NOMO-1 (cell line): ENCODE data around the gene PRR12.
"Not testable (repeated sequence)": the region's sequence is repeated elsewhere in the genome, so short reads cannot be mapped to it uniquely, and the experiment has no call there.

ENCODE experiments used
- DNase-seq, 2 experiments: peaks; one replicate each; lab custom pipeline; 2025; ENCODE audit not compliant: unreplicated experiment in 2 of 2; lab: John Stamatoyannopoulos, UW

Gene PRR12

DNA sequence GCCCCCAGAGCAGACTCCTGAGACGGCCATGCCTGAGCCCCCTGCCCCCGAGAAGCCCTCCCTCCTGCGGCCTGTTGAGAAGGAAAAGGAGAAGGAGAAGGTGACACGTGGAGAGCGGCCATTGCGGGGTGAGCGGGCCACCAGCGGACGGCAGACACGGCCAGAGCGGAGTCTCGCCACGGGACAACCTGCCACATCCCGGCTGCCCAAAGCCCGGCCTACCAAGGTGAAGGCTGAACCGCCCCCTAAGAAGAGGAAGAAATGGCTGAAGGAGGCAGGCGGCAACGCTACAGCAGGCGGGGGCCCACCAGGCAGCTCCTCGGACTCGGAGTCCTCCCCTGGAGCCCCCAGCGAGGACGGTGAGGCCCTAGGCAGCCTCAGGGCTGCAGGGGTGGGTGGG lies 24.9 kb downstream of the PRR12 start:
- no peak for DNase-seq

DNA sequence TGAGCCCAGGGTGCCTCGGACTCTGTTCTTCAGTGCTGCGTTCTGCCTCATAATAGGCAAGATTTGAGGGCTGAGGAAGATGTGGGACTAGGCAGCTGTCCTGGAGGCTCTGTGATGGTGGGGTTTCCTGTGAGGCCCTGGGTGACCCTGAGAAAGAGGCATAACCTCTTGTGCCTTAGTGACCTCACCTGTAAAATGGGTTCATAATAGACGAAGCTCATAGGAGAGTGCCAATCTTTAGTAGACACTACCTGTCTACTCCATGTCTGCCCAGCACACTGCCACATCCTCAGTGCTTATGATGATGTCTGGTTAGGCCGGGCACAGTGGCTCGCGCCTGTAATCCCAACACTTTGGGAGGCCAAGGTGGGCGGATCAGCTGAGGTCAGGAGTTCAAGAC lies 25.6 kb downstream of the PRR12 start:
- no peak for DNase-seq

DNA sequence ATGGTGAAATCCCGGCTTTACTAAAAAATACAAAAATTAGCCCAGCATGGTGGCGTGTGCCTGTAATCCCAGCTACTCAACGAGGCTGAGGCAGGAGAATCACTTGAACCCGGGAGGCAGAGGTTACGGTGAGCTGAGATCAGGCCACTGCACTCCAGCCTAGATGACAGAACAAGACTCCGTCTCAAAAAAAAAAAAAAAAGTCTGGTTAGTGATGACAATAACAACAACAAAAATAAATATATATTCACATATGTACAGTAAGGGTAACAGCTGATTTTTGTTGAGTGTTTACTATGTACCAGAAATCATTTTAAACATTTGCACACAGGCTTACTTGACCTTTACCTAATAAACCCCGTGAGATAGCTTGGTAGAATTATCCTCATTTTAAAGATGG lies 26.0 kb downstream of the PRR12 start:
- no peak for DNase-seq

DNA sequence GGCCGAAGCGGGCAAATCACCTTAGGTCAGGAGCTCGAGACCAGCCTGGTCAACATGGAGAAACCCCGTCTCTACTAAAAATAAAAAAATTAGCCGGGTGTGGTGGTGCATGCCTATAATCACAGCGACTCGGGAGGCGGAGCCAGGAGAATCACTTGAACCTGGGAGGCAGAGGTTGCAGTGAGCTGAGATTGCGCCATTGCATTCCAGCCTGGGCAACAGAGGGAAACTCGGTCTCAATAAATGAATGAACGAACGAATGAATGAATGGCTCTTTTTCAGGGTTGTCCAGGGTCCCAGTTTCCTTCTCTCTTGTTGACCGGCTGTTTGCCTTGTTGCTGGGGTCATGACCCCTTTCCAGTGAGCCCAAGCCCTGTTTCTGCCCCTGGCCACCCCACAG lies 26.9 kb downstream of the PRR12 start:
- DNase-seq, result not testable (repeated sequence)

DNA sequence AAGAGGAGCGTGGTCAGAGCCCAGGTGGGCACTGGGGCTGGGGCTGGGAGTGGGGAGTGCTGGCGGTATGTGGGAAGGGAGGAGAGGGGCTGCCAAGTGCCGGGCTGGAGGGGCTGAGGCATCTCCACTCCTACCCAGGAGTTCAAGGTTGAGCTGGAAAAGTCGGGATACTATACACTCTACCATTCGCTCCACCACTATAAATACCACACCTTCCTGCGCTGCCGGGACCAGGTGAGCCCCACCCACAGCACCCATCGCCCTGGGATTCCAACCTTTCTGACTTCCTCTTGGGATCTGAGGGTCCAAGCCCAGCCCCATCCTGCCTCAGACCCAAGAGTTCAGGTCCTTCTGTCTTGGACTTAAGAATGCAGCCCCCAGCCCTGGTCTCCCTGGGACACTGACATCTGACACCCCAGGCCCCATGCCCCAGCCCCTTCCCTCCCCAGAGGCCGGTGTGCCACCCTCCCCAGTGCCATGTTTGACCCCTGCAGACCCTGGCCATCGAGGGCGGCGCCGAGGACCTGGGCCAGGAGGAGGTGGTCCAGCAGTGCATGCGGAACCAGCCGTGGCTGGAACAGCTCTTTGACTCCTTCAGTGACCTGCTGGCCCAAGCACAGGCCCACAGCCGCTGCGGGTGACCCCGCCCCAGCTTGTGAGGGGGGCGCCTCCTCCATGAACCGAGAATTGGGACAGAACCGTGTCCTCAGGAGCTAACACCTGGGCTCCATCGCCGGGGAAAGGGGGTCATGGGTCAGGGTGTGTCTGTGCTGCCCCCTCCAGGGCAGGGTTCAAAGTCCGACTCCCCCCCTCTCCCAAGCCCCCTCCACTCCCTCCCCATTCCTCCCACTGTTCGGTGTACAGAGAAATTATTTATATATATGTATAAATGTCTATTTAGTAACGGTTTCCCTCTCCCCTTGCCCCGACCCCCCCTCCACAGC lies 34.3 kb downstream of the PRR12 start:
- DNase-seq, result no peak

DNA sequence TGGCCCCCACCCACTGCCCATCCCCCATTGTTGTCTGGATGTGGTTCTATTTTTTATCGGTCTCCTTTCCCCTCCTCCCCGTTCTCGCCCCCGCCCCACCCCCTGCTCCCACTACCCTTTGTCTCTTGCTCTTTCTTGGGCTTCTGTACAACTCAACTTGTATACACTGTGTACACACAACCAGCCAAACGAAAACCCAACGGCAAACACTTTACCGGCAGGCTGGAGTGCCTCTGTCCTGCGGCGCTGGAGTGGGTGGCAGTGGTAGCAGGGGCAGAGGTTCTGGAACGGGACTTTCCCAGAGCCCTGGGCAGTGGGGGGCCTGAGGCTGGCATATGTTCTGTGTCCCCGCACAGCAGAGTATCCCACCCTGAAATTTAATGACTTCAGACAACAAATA lies 35.2 kb downstream of the PRR12 start:
- DNase-seq, result no peak

DNA sequence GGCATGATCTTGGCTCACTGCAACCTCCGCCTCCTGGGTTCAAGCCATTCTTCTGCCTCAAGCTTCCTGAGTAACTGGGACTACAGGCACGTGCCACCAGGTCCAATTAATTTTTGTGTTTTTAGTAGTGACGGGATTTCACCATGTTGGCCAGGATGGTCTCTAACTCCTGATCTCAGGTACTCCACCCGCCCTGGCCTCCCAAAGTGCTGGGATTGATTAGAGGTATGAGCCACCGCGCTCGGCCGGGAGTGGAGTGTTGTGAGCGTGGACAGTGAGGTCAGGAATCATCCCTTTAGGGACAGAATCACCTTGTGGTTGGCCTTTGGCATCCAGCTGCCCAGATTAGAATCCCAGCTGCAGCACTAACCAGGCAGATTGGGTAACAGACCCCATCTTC lies 38.7 kb downstream of the PRR12 start:
- DNase-seq, result no peak

DNA sequence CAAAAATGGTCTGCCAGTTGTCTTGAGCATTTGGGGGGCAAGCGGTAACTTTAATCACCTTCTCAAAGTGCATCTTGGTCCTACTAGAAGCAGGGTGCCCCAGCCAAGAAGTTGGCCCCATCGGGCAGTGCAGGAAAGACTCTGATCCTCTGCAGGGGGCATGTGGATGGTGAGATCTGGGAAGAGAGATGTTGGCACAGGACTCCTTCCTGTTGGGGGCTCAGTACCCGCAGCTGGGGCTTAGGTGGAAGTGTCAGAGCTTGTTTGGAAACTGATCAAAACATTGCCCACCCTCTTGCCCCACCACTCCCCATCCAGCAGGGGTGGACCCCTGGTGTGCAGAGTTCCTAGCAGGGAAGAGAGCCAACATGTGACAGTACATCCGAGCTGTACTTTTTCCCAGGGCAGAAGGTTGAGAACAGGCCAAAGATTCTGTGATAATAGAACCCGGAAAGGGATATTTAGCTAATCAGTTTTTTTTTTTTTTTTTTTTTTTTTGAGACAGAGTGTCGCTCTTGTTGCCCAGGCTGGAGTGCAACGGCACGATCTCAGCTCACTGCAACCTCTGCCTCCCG lies 40.1 kb downstream of the PRR12 start:
- no peak for DNase-seq

DNA sequence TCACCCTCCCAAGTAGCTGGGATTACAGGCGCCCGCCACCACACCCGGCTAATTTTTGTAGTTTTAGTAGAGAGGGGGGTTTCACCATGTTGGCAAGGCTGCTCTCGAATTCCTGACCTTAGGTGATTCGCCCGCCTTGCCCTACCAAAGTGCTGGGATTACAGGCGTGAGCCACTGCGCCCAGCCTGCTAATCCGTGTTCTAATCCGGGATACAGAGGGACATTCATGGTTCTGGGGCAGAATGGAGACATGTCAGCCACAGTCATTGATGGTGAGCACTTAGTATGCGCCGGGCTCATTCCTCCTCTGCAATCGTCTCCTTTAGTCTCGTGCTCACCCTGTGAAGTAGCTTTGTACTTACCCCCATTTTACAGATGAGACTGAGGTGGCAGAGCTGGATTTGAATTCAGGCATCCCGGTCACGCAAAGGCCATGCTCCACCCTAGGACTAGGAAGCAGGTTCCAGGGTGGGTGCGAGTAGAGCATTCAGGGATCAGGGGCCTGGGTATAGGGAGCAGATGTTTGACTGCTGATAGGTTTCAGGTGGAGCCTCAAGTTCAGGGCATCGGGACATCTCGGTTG lies 40.7 kb downstream of the PRR12 start:
- no peak for DNase-seq

DNA sequence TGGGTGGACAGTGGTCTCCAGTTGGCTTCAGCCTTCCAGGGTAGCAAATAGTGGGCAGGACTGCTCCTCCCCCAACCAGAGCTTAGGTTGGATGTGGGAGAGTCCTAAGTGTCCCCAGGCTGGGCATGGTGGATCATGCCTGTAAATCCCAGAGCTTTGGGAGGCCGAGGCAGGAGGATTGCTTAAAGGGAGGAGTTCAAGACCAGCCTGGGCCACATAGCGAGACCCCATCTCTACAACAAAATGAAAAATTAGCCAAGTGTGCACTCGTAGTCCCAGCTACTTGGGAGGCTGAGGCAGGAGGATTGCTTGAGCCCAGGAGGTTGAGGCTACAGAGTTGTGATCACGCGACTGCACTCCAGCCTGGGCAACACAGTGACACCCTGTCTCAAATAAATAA lies 41.6 kb downstream of the PRR12 start:
- DNase-seq, result no peak

DNA sequence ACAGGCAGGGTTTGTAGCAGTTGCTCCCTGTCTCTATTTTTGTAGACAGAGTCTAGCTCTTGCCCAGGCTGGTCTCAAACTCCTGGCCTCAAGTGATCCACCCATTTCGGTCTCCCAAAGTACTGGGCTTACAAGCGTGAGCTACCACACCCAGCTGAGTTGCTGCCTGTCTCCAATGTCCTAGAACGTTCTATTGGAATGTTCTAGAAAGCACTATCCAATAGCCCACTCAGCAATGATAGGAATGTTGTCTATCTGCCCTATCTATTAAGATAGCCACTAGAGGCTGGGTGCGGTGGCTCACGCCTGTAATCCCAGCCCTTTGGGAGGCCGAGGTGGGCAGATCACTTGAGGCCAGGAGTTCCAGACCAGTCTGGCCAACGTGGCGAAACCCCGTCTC lies 42.3 kb downstream of the PRR12 start:
- not testable (repeated sequence) for DNase-seq

DNA sequence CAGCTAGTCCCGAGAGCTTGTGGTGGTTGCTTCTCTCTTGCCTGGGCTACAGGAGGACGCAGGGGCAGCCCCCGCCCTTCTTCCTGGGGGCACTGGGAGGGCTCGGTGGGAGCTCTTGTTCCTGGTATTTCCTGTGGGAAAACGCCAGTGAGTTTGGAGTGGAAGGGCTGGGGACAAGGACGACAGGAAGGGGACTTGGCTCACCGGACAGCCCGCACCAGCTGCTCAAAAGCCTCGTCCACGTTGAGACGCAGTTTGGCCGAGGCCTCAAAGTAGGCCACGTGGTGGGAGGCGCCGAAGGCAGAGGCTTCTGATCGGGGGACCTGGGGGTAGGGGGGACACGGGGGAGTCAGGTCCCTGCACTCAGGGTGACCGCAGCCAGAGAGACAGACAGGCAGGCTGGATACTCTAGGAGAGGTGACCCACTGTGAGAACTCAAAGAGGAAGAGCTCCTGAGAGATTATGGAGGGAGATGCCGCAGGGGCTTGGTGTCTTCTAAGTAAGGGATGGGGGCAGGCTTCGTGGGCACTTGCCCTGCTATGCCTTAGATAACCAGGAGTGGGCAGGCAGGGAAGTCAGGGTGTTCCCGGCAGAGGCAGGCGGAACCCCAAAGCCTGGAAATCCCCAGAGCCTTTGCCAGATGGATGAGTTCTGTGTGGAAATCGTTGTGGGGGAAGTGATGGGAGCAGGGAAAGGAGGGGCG lies 44.7 kb downstream of the PRR12 start:
- DNase-seq, result no peak

DNA sequence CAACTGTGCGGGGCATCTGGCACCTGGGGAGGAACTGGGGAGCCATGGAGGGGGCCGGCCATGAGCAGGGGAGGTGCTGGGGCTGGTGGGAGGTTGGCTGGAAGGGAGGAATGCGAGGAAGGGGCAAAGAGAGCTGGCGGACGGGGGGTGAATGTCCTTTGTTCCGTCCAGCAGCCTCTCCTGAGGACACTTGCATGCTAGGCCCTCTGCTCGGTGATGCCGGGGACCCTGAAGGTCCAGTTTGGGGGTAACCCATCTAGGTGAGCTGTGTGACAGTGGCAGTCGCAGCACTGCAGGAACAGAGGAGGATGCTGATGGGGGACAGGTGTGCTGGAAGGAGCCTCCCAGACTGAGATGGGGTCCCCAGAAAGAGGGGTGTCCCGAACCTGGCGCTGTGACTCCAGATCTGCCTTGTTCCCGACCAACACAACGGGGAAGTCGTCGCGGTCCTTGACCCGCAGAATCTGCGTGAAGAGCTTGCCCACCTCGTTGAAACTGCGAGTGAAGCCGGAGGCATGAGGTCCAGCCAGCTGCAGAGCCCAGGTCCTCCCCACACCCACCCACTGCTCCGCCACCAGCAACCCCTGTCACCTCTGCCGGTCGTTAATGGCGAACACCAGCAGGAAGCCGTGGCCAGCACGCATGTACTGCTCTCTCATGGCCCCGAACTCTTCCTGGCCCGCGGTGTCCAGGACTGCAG lies 45.4 kb downstream of the PRR12 start:
- no peak for DNase-seq

DNA sequence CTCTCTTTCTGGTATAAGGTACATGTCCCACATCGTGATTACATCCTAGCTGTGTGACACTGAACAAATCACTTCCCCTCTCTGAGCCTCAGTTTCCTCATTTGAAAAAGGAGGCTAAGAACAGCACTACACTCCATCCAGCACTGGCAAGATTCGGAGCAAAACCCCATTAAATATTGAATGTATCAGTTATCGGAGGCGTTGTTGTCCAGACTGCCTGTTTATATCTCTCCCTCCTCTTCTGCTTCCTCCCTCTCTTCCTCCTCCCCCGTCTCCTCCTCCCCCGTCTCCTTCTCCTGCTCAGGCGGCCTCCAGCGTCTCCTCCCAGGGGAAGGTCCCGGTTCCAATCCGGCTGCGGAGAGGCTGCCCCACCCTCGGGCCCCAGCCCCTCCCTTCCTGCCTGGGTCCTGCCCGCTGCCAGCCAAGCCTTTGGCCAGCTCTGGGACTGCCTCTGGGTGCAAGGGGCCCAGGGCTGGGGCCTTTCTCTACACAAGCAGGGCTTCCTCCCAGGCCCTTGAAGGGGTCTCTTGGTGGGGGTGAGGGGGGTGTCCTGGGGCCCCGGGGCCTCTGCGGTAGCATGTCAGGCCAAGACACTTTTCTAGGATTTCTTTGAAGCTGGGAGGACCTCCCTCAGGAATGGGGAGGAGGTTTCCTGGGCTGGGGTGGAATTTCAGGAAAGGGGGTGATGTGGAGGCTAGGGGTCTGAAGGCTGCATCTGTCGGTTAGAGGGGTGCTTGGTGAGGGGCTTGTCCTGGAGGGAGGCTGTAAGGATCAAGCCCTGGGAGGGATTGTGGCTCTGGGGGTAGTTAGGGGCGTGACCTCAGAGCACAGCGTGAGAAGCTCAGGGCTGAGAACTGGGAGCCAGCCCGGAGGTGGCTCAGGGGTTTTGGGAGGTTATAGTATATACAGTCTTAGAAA lies 47.1 kb downstream of the PRR12 start:
- DNase-seq, result peak; percentile 4 to 24

DNA sequence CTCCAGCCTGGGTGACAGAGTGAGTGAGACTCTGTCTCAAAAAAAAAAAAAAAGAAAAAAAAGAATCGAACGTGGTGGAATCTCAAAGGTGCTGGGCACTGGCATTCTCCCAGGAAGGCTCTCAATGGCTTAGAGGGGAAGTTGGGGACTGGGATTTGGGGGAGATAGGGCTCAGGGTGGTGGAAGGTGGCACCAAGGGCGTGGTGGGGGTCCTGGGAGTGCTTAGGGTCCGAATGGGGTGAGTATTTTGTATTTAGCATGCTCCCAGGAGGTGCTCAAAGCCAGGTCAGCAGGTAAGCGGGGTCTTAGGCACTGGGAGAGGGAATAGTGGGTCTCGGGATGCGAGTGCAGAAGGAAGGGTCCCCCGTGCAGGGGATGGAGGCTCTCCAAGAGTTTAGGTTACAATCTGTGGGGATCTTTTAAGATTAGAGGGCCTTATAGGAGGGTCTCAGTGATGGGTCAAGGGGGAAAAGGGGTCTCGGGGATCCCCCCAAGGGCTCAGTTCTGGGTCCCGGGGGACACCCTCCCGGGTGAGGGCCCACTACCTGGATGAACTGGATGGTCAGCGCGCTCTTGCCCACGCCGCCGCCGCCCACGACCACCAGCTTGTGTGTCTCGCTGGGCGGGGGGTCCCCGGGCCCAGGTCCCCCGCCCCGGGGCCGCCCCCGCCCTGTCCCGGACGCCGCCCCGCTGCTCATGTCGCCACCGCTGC lies 48.6 kb downstream of the PRR12 start:
- no peak for DNase-seq

DNA sequence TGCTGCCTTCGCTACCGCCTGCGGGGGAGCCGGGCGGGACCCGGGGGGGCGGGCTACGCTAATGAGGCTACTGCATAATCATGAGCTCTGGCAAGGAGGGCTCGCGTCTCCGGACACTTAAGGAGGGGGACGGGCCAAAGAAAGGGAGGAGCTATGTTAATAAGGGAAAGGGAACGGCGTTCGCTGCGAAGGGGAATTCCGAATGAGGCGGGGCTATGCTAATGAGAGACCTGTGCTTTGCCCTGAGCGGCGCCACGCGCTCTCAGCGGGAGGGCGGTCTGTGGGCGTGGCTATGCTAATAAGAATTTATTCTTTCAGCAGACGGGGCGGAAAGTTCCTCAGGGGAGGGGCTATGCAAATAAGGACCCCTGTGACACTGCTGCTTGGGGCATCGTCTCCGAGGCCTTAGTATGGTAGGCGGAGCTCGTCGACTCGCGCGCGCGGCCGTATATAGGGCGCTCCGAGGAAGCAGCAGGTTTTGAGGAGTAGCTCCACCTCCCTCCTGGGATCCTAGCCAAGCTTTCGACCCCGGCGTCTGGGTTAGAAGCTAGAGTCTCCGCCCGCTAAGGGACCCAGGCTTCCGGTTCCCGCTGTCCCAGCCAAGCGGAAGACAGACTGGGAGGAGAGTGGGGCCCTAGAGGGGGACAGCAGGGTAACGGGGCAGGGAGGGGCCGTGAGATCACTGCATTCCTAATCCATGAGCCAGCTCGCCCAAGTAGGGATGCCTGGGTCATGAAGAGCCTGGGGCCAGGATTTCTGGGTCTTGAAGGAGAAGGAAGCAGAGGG lies 49.3 kb downstream of the PRR12 start, which contains the start of gene RRAS:
RRAS (minus strand) TSS at position 31 of the 786 bp plus-strand sequence. CDS start 45 bp downstream, outside the sequence.
- peak; percentile 100 for DNase-seq

DNA sequence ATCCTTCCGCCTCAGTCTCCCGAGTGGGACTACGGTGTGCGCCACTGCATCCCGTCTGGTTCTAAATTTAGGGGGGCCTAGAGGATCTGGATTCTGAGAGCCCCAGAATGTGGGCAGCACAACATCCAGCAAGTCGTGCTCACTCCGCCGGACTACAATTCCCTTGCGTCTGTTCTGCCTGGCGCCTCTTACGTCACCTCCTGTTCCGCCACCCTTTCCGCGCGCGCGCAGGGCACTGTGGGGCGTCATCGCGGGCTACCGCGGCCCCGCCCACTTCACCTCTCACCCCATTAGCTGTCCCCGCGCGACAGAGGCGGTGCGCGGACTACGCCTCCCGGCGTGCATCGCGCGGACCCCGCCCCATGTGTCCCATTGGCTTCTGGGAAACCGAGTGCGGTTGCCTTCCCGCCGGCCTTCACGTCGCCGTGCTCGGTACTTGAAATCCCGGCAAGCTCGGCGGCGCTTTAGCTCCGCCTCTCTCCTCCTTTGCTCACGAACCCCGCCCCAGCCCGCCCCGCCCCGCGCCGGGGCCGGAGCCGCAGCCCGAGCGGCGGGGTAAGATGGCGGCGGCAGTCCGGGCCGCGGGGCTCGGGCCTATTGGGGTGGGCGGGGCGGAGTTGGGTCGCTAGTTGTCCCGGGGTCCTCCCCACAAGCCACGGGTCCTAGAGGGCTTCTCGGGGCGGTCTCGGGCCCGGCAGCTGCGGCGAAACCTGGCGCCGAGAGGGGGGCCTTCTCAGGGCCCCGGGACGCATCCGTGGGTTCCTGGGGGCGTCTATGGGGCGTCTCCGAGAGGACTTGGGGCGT lies 50.9 kb downstream of the PRR12 start, which contains the start of gene SCAF1:
SCAF1 (plus strand) TSS at position 522 of the 804 bp plus-strand sequence. CDS start 2,818 bp downstream, outside the sequence.
- peak; percentile 98 to 99 for DNase-seq
